SK-N-SH (cell line): ENCODE results near the gene AGXT. TPM values are rescaled to one million over a fixed set of nuclear protein-coding genes. Genes with fewer than 3 reads are reported as not detected.

ENCODE experiments used
- CTCF ChIA-PET: fragments of 300-600, 350-600 bp; formaldehyde crosslinking; extraction: SDS; loops from one replicate; lab custom pipeline; 2021; lab: Yijun Ruan, JAX
- POLR2A ChIA-PET: fragments of 350-600 bp; sonication (Branson Sonifier 250); formaldehyde crosslinking; extraction: SDS; loops from one replicate; lab custom pipeline; 2020; ENCODE audit warnings: antibody characterized with exemption, inconsistent platforms; lab: Yijun Ruan, JAX
- DNase-seq: peaks from one replicate; pipeline ENCODE4 v3.0.0; 2012
- H2AFZ ChIP-seq: fragments of 200-600 bp; sonication (generic); 2 replicates; pipeline ENCODE4 v1.8.1; 2016; ENCODE audit warnings: antibody characterized with exemption, mild to moderate bottlenecking, low read depth
- H3F3A ChIP-seq: fragments of 200-600 bp; sonication (generic); replicated peaks from 2 replicates; pipeline ENCODE3; 2016; ENCODE audit warnings: antibody characterized with exemption, mild to moderate bottlenecking; ENCODE audit not compliant: insufficient read depth
- H3K27ac ChIP-seq, 2 experiments: fragments of 200-500 bp in 1 of 2; fragments of 200-600 bp in 1 of 2; sonication (Bioruptor generic) in 1 of 2; sonication (generic), shearing (Covaris generic) in 1 of 2; 2 replicates each; pipeline versions ENCODE4 v1.5.1 to v1.6.1; 2014 to 2016; ENCODE audit warnings: low read depth in 2 of 2, inconsistent platforms in 1 of 2, low read length in 1 of 2, mild to moderate bottlenecking in 1 of 2, mixed read lengths in 1 of 2
- H3K27me3 ChIP-seq: fragments of 200-600 bp; sonication (generic), shearing (Covaris generic); 2 replicates; pipeline ENCODE4 v1.6.1; 2016; ENCODE audit warnings: mixed run types; ENCODE audit not compliant: insufficient read depth
- H3K36me3 ChIP-seq, 2 experiments: fragments of 200-500 bp in 1 of 2; fragments of 200-600 bp in 1 of 2; sonication (Bioruptor generic) in 1 of 2; sonication (generic) in 1 of 2; replicated peaks in 1 of 2; 2 replicates each; pipeline versions ENCODE3 to v1.5.1; 2014 to 2016; ENCODE audit warnings: low read length in 1 of 2, mild to moderate bottlenecking in 1 of 2; ENCODE audit not compliant: insufficient read depth in 2 of 2, control insufficient read depth in 1 of 2
- H3K4me1 ChIP-seq, 2 experiments: fragments of 200-500 bp in 1 of 2; fragments of 200-600 bp in 1 of 2; sonication (Bioruptor generic) in 1 of 2; sonication (generic), shearing (Covaris generic) in 1 of 2; 2 replicates each; pipeline versions ENCODE4 v1.5.1 to v1.6.1; 2014 to 2016; ENCODE audit warnings: low read depth in 1 of 2, low read length in 1 of 2, mixed run types in 1 of 2; ENCODE audit not compliant: insufficient read depth in 2 of 2, control insufficient read depth in 1 of 2
- H3K4me2 ChIP-seq: fragments of 200-600 bp; sonication (generic), shearing (Covaris generic); 2 replicates; pipeline ENCODE4 v1.6.1; 2017; ENCODE audit warnings: mixed run types
- H3K4me3 ChIP-seq, 2 experiments: fragments of 200-500 bp in 1 of 2; fragments of 200-600 bp in 1 of 2; sonication (Bioruptor generic) in 1 of 2; sonication (generic), shearing (Covaris generic) in 1 of 2; 2 replicates each; pipeline versions ENCODE4 v1.5.1 to v1.8.1; 2014 to 2016; ENCODE audit warnings: low read depth in 2 of 2, inconsistent platforms in 1 of 2, low read length in 1 of 2, mild to moderate bottlenecking in 1 of 2, mixed read lengths in 1 of 2, moderate library complexity in 1 of 2
- H3K79me2 ChIP-seq: fragments of 200-600 bp; sonication (generic); 2 replicates; pipeline ENCODE4 v1.8.1; 2017; ENCODE audit warnings: mild to moderate bottlenecking; ENCODE audit not compliant: insufficient read depth
- H3K9ac ChIP-seq: fragments of 200-600 bp; sonication (generic); 2 replicates; pipeline ENCODE4 v1.6.1; 2017; ENCODE audit warnings: mixed run types
- H3K9me2 ChIP-seq: fragments of 200-600 bp; sonication (generic); 2 replicates; pipeline ENCODE4 v1.6.1; 2017; ENCODE audit warnings: mixed run types
- H3K9me3 ChIP-seq: fragments of 200-600 bp; sonication (generic); 2 replicates; pipeline ENCODE4 v1.6.1; 2017; ENCODE audit warnings: mixed run types, mild to moderate bottlenecking, moderate library complexity
- H4K20me1 ChIP-seq: fragments of 200-600 bp; sonication (generic); 2 replicates; pipeline ENCODE4 v1.6.1; 2017; ENCODE audit warnings: mild to moderate bottlenecking, mixed run types; ENCODE audit not compliant: insufficient read depth
- ELF1 ChIP-seq: IDR thresholded peaks from 2 replicates; pipeline ENCODE4 v1.4.0; 2012
- EP300 ChIP-seq, 2 experiments: IDR thresholded peaks; 2 replicates each; pipeline versions ENCODE4 v1.4.0 to v1.6.1; 2012; ENCODE audit warnings: borderline replicate concordance in 1 of 2, low read depth in 1 of 2, low read length in 1 of 2
- GABPA ChIP-seq: IDR thresholded peaks from 2 replicates; pipeline ENCODE4 v1.4.0; 2012; ENCODE audit warnings: low read depth, mild to moderate bottlenecking
- RFX5 ChIP-seq: IDR thresholded peaks from 2 replicates; pipeline ENCODE4 v1.6.1; 2012; ENCODE audit warnings: mild to moderate bottlenecking, improper control_type of control experiment, low read length
- RXRA ChIP-seq: IDR thresholded peaks from 2 replicates; pipeline ENCODE4 v1.4.0; 2012; ENCODE audit warnings: low read depth, mild to moderate bottlenecking, borderline replicate concordance
- SIN3A ChIP-seq: IDR thresholded peaks from 2 replicates; pipeline ENCODE4 v1.6.1; 2012; ENCODE audit warnings: low read depth, mild to moderate bottlenecking, low read length, moderate library complexity, borderline replicate concordance
- SMC3 ChIP-seq: IDR thresholded peaks from 2 replicates; pipeline ENCODE4 v1.6.1; 2012; ENCODE audit warnings: low read depth, low read length, improper control_type of control experiment
- TCF12 ChIP-seq: IDR thresholded peaks from 2 replicates; pipeline ENCODE4 v1.4.0; 2012
- YY1 ChIP-seq: IDR thresholded peaks from 2 replicates; pipeline ENCODE4 v1.4.0; 2012; ENCODE audit warnings: low read depth, mild to moderate bottlenecking
- WGBS: methylation state at CpG from one replicate; pipeline ENCODE4 v1.1.6; 2017; ENCODE audit warnings: low lambda C conversion rate; 5-methylcytosine and 5-hydroxymethylcytosine counted together
- polyA plus RNA-seq, 3 experiments: library from polyadenylated mRNA; depleted of rRNA; stranded (reverse); fragments of >200 nt; gene quantifications; 2 replicates each; pipeline ENCODE4 v1.2.3, GENCODE V29; 2012
- TF ChIP-seq, protein P1 (sequence below): IDR thresholded peaks from 2 replicates; pipeline ENCODE4 v1.4.0; 2012; ENCODE audit warnings: low read depth, borderline replicate concordance

The AGXT gene
- polyA plus RNA-seq, 1 of the 3 experiments (the other 2 are of a cell fraction): not detected

DNA sequence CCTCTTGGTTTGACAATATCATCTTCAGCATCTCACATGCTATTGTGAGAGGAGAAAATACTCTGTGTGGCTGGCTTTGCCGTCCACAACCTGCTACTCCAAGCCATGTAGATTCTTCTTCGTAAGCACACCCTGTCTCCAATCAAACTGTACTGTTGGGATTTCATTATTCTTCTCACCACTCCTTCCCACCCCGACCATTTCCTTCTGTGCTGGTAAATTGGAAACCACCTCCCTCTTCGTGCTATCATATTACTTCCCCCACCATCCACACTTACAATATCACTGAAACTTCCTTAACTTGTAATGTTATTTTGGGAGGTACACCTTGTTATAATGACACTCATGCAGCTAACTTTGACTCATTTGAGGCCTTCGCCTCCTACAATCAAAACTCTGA is 3.2 kb upstream of the AGXT start:
- H3K36me3 ChIP-seq: no peaks in the 10 kb centered on the region
- no peaks in the 10 kb centered on the region for H3K9me2 ChIP-seq
- no peak overlapping the region for H3K4me3 ChIP-seq
- no peak overlapping the region for H2AFZ ChIP-seq
- no peak for DNase-seq
- no peaks in the 10 kb centered on the region for H3K79me2 ChIP-seq
- H3F3A ChIP-seq: no peaks in the 10 kb centered on the region
- no peak overlapping the region for H3K27ac ChIP-seq
- peaks cover 19% of the 10 kb centered on the region for H3K27me3 ChIP-seq
- ChIA-PET POLR2A (no interaction called here), CTCF (no interaction called here)
- H3K4me1 ChIP-seq: no peaks in the 10 kb centered on the region
- no peaks in the 10 kb centered on the region for H3K9me3 ChIP-seq
- no peak for TF ChIP-seq RXRA
- no peak for TF ChIP-seq EP300 (IDR thresholded peaks at IDR 0.05; ENCODE audit: borderline replicate concordance in 1 of 2, low read depth in 1 of 2, low read length in 1 of 2)
- no peak for TF ChIP-seq ELF1
- TF ChIP-seq, protein P1, sequence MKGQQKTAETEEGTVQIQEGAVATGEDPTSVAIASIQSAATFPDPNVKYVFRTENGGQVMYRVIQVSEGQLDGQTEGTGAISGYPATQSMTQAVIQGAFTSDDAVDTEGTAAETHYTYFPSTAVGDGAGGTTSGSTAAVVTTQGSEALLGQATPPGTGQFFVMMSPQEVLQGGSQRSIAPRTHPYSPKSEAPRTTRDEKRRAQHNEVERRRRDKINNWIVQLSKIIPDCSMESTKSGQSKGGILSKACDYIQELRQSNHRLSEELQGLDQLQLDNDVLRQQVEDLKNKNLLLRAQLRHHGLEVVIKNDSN: no peak
- H3K9ac ChIP-seq: no peak overlapping the region
- no peak overlapping the region for H3K4me2 ChIP-seq
- H4K20me1 ChIP-seq: no peaks in the 10 kb centered on the region
- WGBS: 39% methylated on average over 5 of the region's 5 CpGs

GRCh38 chr2:240869109-240869955 is 708 bp downstream of the AGXT start:
- Histone ChIP-seq H3F3A (no peaks in the 10 kb centered on the region), H3K4me2 (no peak overlapping the region), H3K9me2 (no peaks in the 10 kb centered on the region), H3K36me3 (no peaks in the 10 kb centered on the region), H4K20me1 (no peaks in the 10 kb centered on the region), H3K27ac (no peak overlapping the region), H3K4me3 (no peak overlapping the region), H3K4me1 (no peaks in the 10 kb centered on the region), H3K79me2 (no peaks in the 10 kb centered on the region), H3K9ac (no peak overlapping the region), H3K27me3 (no peaks in the 10 kb centered on the region; the same call in 1 of the 2 replicates), H3K9me3 (no peaks in the 10 kb centered on the region), H2AFZ (no peak overlapping the region)
- DNase-seq: peak; percentile 29
- CTCF ChIA-PET: interaction anchor here (0.9 to 1.8 kb wide), 3 partner anchors 13 to 29 kb away, joined by 3 to 6 read pairs (median 5); no protein-coding TSS in a partner anchor
- TF ChIP-seq YY1 (no peak), GABPA (no peak), SIN3A (no peak), SMC3 (no peak), TCF12 (no peak), RFX5 (no peak)
- POLR2A ChIA-PET: no interaction called here
- 67% methylated on average over 12 of the region's 25 CpGs for WGBS
